Activated CD8-positive, alpha-beta T cell treated with anti-CD3 and anti-CD28 coated beads for 36 hours (primary cell): Measurements from ENCODE around the gene CSRNP2. TPM values are rescaled to one million over a fixed set of nuclear protein-coding genes. Genes with fewer than 3 reads are reported as not detected.

Experiments
- ATAC-seq: fragments of 200-7000 bp; cut with Tn5 transposase; one replicate; pipeline ENCODE4 v1.10.0; 2021; ENCODE audit warnings: mild to moderate bottlenecking, moderate library complexity
- CTCF ChIA-PET: fragments of 350-600 bp; sonication (Branson Sonifier 250); formaldehyde crosslinking; loops from one replicate; lab custom pipeline; 2021; ENCODE audit warnings: antibody characterized with exemption; lab: Charles Lee
- POLR2A ChIA-PET: fragments of 350-600 bp; sonication (Branson Sonifier 250); formaldehyde crosslinking; loops from one replicate; lab custom pipeline; 2021; ENCODE audit warnings: antibody characterized with exemption; lab: Charles Lee
- DNase-seq: peaks from one replicate; pipeline ENCODE4 v3.0.0-alpha.2; 2020
- H3K27ac Mint-ChIP-seq: one replicate; pipeline ENCODE4 v1.8.0; 2021; ENCODE audit warnings: mild to moderate bottlenecking, mixed read lengths
- H3K27me3 Mint-ChIP-seq: one replicate; pipeline ENCODE4 v1.8.0; 2021; ENCODE audit warnings: mixed read lengths
- H3K36me3 Mint-ChIP-seq: one replicate; pipeline ENCODE4 v1.8.0; 2021; ENCODE audit warnings: low read depth, mixed read lengths
- H3K4me1 Mint-ChIP-seq: one replicate; pipeline ENCODE4 v1.8.0; 2021; ENCODE audit warnings: low read depth, mixed read lengths
- H3K4me3 Mint-ChIP-seq: one replicate; pipeline ENCODE4 v1.8.0; 2021; ENCODE audit warnings: mild to moderate bottlenecking, moderate library complexity, mixed read lengths
- H3K9me3 Mint-ChIP-seq: one replicate; pipeline ENCODE4 v1.8.0; 2021; ENCODE audit warnings: mixed read lengths
- CTCF ChIP-seq: fragments of 200-600 bp; IDR thresholded peaks from one replicate; pipeline ENCODE4 v1.8.0; 2022; ENCODE audit warnings: antibody characterized with exemption, mild to moderate bottlenecking
- intact Hi-C: fragments of 100-400 bp; cut with micrococcal nuclease; formaldehyde crosslinking; loops from one replicate; pipeline ENCODE4 v1.10.0; 2022
- total RNA-seq, 2 experiments: library from RNA; stranded (reverse); gene quantifications; one replicate each; pipeline ENCODE4 v1.2.3, GENCODE V29; 2021

CSRNP2 gene
- total RNA-seq, 2 experiments from 2014 or later = 9.2 to 9.6 TPM

GRCh38 chr12:51127050-51127729 lies 43.8 kb upstream of the CSRNP2 start:
- H3K9me3 Mint-ChIP-seq = no peaks in the 10 kb centered on the region
- peaks cover 13% of the 10 kb centered on the region for H3K36me3 Mint-ChIP-seq
- intact Hi-C loops = no loop called here
- CTCF ChIA-PET = interaction anchor here (1.1 kb wide), 1 partner anchor 9 kb away, joined by 3 read pairs; no protein-coding TSS in a partner anchor
- no peak overlapping the region for H3K4me3 Mint-ChIP-seq
- no peaks in the 10 kb centered on the region for H3K27me3 Mint-ChIP-seq
- no peak overlapping the region for H3K27ac Mint-ChIP-seq
- ATAC-seq (no peak), DNase-seq (no peak)
- peaks cover 4% of the 10 kb centered on the region for H3K4me1 Mint-ChIP-seq
- no peak for TF ChIP-seq CTCF
- POLR2A ChIA-PET = interaction anchor here (1.0 kb wide), 1 partner anchor 30 kb away, joined by 3 read pairs; no protein-coding TSS in a partner anchor

- H3K27me3 Mint-ChIP-seq = no peaks in the 10 kb centered on the region
- no peak for TF ChIP-seq CTCF
- DNase-seq (no peak), ATAC-seq (no peak)
- no peak overlapping the region for H3K4me3 Mint-ChIP-seq
- H3K27ac Mint-ChIP-seq = no peak overlapping the region
- ChIA-PET CTCF (interaction anchor here (1.1 kb wide), 1 partner anchor 10 kb away, joined by 3 read pairs; no protein-coding TSS in a partner anchor), POLR2A (interaction anchor here (1.0 kb wide), 1 partner anchor 31 kb away, joined by 3 read pairs; no protein-coding TSS in a partner anchor)
- H3K9me3 Mint-ChIP-seq = no peaks in the 10 kb centered on the region
- intact Hi-C loops = no loop called here
- H3K36me3 Mint-ChIP-seq = peaks cover 13% of the 10 kb centered on the region
- H3K4me1 Mint-ChIP-seq = no peaks in the 10 kb centered on the region
These were observed 42.9 kb upstream of the CSRNP2 start for GRCh38 chr12:51126297-51126696.

- Mint-ChIP-seq H3K36me3 (peaks cover 12% of the 10 kb centered on the region), H3K27ac (no peak overlapping the region), H3K4me3 (no peak overlapping the region), H3K9me3 (no peaks in the 10 kb centered on the region), H3K27me3 (no peaks in the 10 kb centered on the region), H3K4me1 (no peaks in the 10 kb centered on the region)
- no peak for TF ChIP-seq CTCF
- DNase-seq (no peak), ATAC-seq (no peak)
- POLR2A ChIA-PET = no interaction called here
- CTCF ChIA-PET = no interaction called here
- intact Hi-C loops = no loop called here
These were observed 41.1 kb upstream of the CSRNP2 start for GRCh38 chr12:51124504-51124903.

- no peak overlapping the region for H3K27ac Mint-ChIP-seq
- intact Hi-C loops = no loop called here
- TF ChIP-seq CTCF = no peak
- ChIA-PET POLR2A (no interaction called here), CTCF (no interaction called here)
- H3K4me1 Mint-ChIP-seq = peaks cover 4% of the 10 kb centered on the region
- peaks cover 14% of the 10 kb centered on the region for H3K36me3 Mint-ChIP-seq
- no peaks in the 10 kb centered on the region for H3K27me3 Mint-ChIP-seq
- no peak overlapping the region for H3K4me3 Mint-ChIP-seq
- no peak for DNase-seq
- no peak for ATAC-seq
- no peaks in the 10 kb centered on the region for H3K9me3 Mint-ChIP-seq
These were observed 39.4 kb upstream of the CSRNP2 start for GRCh38 chr12:51122844-51123243.

GRCh38 chr12:51118706-51119105 lies 35.3 kb upstream of the CSRNP2 start:
- TF ChIP-seq CTCF = no peak
- Mint-ChIP-seq H3K4me1 (peaks cover 4% of the 10 kb centered on the region), H3K27ac (no peak overlapping the region), H3K27me3 (no peaks in the 10 kb centered on the region), H3K9me3 (no peaks in the 10 kb centered on the region), H3K36me3 (peaks cover 22% of the 10 kb centered on the region), H3K4me3 (no peak overlapping the region)
- DNase-seq = no peak
- intact Hi-C loops = no loop called here
- ChIA-PET POLR2A (no interaction called here), CTCF (no interaction called here)
- no peak for ATAC-seq
